ENCODE data around the gene MAP3K4. TPM values are rescaled to one million over a fixed set of nuclear protein-coding genes. Genes with fewer than 3 reads are reported as not detected.

The MAP3K4 gene
- total and polyA plus RNA-seq, 2 of the 4 experiments (the other 2 are of a cell fraction): 11.5 to 20.4 TPM

DNA sequence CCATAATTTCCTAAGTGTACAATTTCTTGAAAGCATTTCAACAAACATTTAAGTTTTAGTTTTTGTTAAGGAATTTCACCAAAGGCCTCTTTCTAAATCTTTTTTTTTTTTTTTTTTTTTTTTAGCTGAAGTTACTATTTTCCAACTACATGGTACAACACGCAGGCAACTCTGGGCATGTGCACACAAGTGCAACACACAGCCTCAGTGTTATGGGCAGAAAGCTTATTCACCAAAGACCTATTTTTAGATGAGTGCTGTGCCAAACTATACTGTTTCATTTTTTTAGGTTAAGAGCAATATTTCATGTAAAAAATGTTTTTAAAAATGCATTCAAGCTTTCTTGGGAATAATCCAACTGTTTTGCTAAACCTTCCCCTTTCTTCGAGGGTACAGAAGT lies 42.0 kb upstream of the MAP3K4 start:
- intact Hi-C loops (cut with micrococcal nuclease): no loop called here
- no peaks in the 10 kb centered on the region for H3K9me3 ChIP-seq (ENCODE audit: control insufficient read depth, insufficient read depth, low read length)
- TF ChIP-seq RCOR1 (IDR thresholded peaks at IDR 0.05; ENCODE audit: insufficient replicate concordance, low read length): no peak
- no TSS peak for BruUV-seq (replicated peaks)
- dilution Hi-C loops (cut with HindIII; ENCODE audit: low sequenced_read_pairs, unreplicated experiment): no loop called here
- H3K56ac ChIP-seq (ENCODE audit: extremely low read depth, insufficient read depth, low read length): no peak overlapping the region
- H3K23ac ChIP-seq (ENCODE audit: low read depth, low read length): no peak overlapping the region
- CTCF ChIA-PET: interaction anchor here (0.6 to 1.0 kb wide), 3 partner anchors 19 to 1297 kb away, joined by 3 read pairs; no protein-coding TSS in a partner anchor
- no peak overlapping the region for H2BK15ac ChIP-seq (ENCODE audit: low read depth, low read length)
- H2AK5ac ChIP-seq (ENCODE audit: low read depth, low read length): no peak overlapping the region
- H3K27ac ChIP-seq (ENCODE audit: insufficient read depth, low read length): no peak overlapping the region
- H3K9ac ChIP-seq (ENCODE audit: low read depth, low read length): no peak overlapping the region
- no peaks in the 10 kb centered on the region for H3K36me3 ChIP-seq (ENCODE audit: control insufficient read depth, insufficient read depth, low read length)
- POLR2A ChIA-PET (ENCODE audit: unreplicated experiment): no interaction called here
- H3K9me1 ChIP-seq (ENCODE audit: insufficient read depth, low read length): no peaks in the 10 kb centered on the region
- H4K91ac ChIP-seq (ENCODE audit: insufficient read depth, low read depth, low read length): no peak overlapping the region
- H3K4me3 ChIP-seq (ENCODE audit: insufficient read depth, low read depth, low read length): no peak overlapping the region
- no peak overlapping the region for H3K4me2 ChIP-seq (ENCODE audit: low read depth, low read length)
- no peak overlapping the region for H3K18ac ChIP-seq (ENCODE audit: low read depth, low read length)
- WGBS, 2 experiments (ENCODE audit: extremely low coverage in 2 of 2, insufficient read length in 1 of 2): no CpG with 5 or more reads among the region's 2 CpGs
- H2AK9ac ChIP-seq (replicated peaks; ENCODE audit: low read depth, low read length, poor library complexity): no peak overlapping the region
- DNase-seq: no peak
- no peak overlapping the region for H4K5ac ChIP-seq (ENCODE audit: low read depth, low read length)
- H3K4me1 ChIP-seq (ENCODE audit: control insufficient read depth, insufficient read depth, low read length): peaks cover 4% of the 10 kb centered on the region; the same call in 1 of the 2 replicates
- H3K14ac ChIP-seq (replicated peaks; ENCODE audit: low read depth, low read length): no peak overlapping the region
- no peak overlapping the region for H2BK5ac ChIP-seq (ENCODE audit: low read depth, low read length, poor library complexity, severe bottlenecking)
- no peak for ATAC-seq (ENCODE audit: low read depth)
- in situ Hi-C loops (cut with MboI; ENCODE audit: low sequenced_read_pairs): no loop called here
- no peaks in the 10 kb centered on the region for H3K79me1 ChIP-seq (ENCODE audit: low read depth in 1 of 2, low read length in 2 of 2)
- H2BK120ac ChIP-seq (ENCODE audit: low read depth, low read length): no peak overlapping the region
- H3K27me3 ChIP-seq (ENCODE audit: control insufficient read depth, insufficient read depth, low read length): no peaks in the 10 kb centered on the region
- no peaks in the 10 kb centered on the region for H4K20me1 ChIP-seq (ENCODE audit: insufficient read depth, low read length)
- no peak overlapping the region for H3K4ac ChIP-seq (ENCODE audit: low read depth, low read length)
- no peak overlapping the region for H2AFZ ChIP-seq (replicated peaks; ENCODE audit: low read length, poor library complexity)
- H4K8ac ChIP-seq (ENCODE audit: low read depth in 2 of 2, low read length in 2 of 2): no peak overlapping the region
- no peak overlapping the region for H2BK20ac ChIP-seq (ENCODE audit: low read depth, low read length)
